Loucy (cell line): ENCODE results near the gene C2CD5.
"Not testable (repeated sequence)": the region's sequence is repeated elsewhere in the genome, so short reads cannot be mapped to it uniquely, and the experiment has no call there.

ENCODE experiments used
- H2AFZ ChIP-seq: fragments of 200-600 bp; sonication (generic); 2 replicates; pipeline ENCODE4 v1.6.0; 2016; ENCODE audit warnings: antibody characterized with exemption, mild to moderate bottlenecking, low read length, moderate library complexity
- H3F3A ChIP-seq: fragments of 200-600 bp; 2 replicates; pipeline ENCODE4 v1.6.0; 2016; ENCODE audit warnings: antibody characterized with exemption, low read depth, mild to moderate bottlenecking
- H3K27me3 ChIP-seq: fragments of 200-600 bp; sonication (generic); 2 replicates; pipeline ENCODE4 v1.6.1; 2014; ENCODE audit warnings: low read length, mild to moderate bottlenecking; ENCODE audit not compliant: insufficient read depth, poor library complexity, severe bottlenecking
- H3K36me3 ChIP-seq: fragments of 200-600 bp; sonication (generic); 2 replicates; pipeline ENCODE4 v1.6.1; 2016; ENCODE audit warnings: low read length; ENCODE audit not compliant: insufficient read depth
- H3K4me1 ChIP-seq: fragments of 200-600 bp; sonication (generic); 2 replicates; pipeline ENCODE4 v1.5.1; 2014; ENCODE audit warnings: low read length, mild to moderate bottlenecking; ENCODE audit not compliant: insufficient read depth, poor library complexity, severe bottlenecking
- H3K4me2 ChIP-seq: fragments of 200-600 bp; sonication (generic); 2 replicates; pipeline ENCODE4 v1.6.0; 2014; ENCODE audit warnings: antibody characterized with exemption, low read length, low read depth, mild to moderate bottlenecking; ENCODE audit not compliant: poor library complexity, severe bottlenecking
- H3K4me3 ChIP-seq: fragments of 200-600 bp; sonication (generic); 2 replicates; pipeline ENCODE4 v1.5.1; 2014; ENCODE audit warnings: low read length, mild to moderate bottlenecking, mixed read lengths; ENCODE audit not compliant: poor library complexity, severe bottlenecking
- H3K79me2 ChIP-seq: fragments of 200-600 bp; sonication (generic); 2 replicates; pipeline ENCODE4 v1.6.1; 2014; ENCODE audit warnings: low read length; ENCODE audit not compliant: insufficient read depth
- H3K9ac ChIP-seq: fragments of 200-600 bp; sonication (generic); 2 replicates; pipeline ENCODE4 v1.6.0; 2014; ENCODE audit warnings: mild to moderate bottlenecking, low read depth, low read length, moderate library complexity; ENCODE audit not compliant: poor library complexity, severe bottlenecking
- H3K9me2 ChIP-seq: fragments of 200-600 bp; sonication (generic); replicated peaks from 2 replicates; pipeline ENCODE4 v1.6.1; 2016; ENCODE audit warnings: low read depth, low read length, mixed read lengths
- H3K9me3 ChIP-seq: fragments of 200-600 bp; sonication (generic); 2 replicates; pipeline ENCODE4 v1.6.1; 2014; ENCODE audit warnings: mild to moderate bottlenecking, antibody characterized with exemption, low read length, low read depth; ENCODE audit not compliant: insufficient read depth
- H4K20me1 ChIP-seq: fragments of 200-600 bp; sonication (generic); 2 replicates; pipeline ENCODE4 v1.6.0; 2014; ENCODE audit warnings: antibody characterized with exemption, low read length, mild to moderate bottlenecking; ENCODE audit not compliant: insufficient read depth, poor library complexity, severe bottlenecking
- CTCF ChIP-seq: fragments of 200-600 bp; sonication (generic); conservative IDR thresholded peaks from 2 replicates; pipeline ENCODE4 v1.5.1; 2014; ENCODE audit warnings: mild to moderate bottlenecking, antibody characterized with exemption, low read length
- EZH2phosphoT487 ChIP-seq: fragments of 200-600 bp; IDR thresholded peaks from 2 replicates; pipeline ENCODE4 v1.6.1; 2018; ENCODE audit warnings: antibody characterized with exemption, mild to moderate bottlenecking, moderate library complexity, borderline replicate concordance

The C2CD5 gene

GRCh38 chr12:22447223-22447622 lies 97.1 kb downstream of the C2CD5 start:
- no peak overlapping the region for H2AFZ ChIP-seq
- H3K9me3 ChIP-seq, result no peaks in the 10 kb centered on the region
- TF ChIP-seq EZH2phosphoT487 (no peak), CTCF (no peak)
- H4K20me1 ChIP-seq, result no peaks in the 10 kb centered on the region
- no peaks in the 10 kb centered on the region for H3K27me3 ChIP-seq
- H3K9ac ChIP-seq, result no peak overlapping the region
- no peak overlapping the region for H3K4me3 ChIP-seq
- no peaks in the 10 kb centered on the region for H3K9me2 ChIP-seq
- H3K79me2 ChIP-seq, result no peaks in the 10 kb centered on the region
- no peaks in the 10 kb centered on the region for H3F3A ChIP-seq
- H3K4me2 ChIP-seq, result no peak overlapping the region
- H3K36me3 ChIP-seq, result no peaks in the 10 kb centered on the region
- H3K4me1 ChIP-seq, result no peaks in the 10 kb centered on the region

- not testable (repeated sequence) for H3K4me3 ChIP-seq, H3K9me2 ChIP-seq, H3K9ac ChIP-seq, H3K4me2 ChIP-seq, H3K79me2 ChIP-seq, H3K36me3 ChIP-seq, H3K4me1 ChIP-seq, H4K20me1 ChIP-seq, H2AFZ ChIP-seq, H3K9me3 ChIP-seq, H3F3A ChIP-seq, H3K27me3 ChIP-seq
These were observed 100.1 kb downstream of the C2CD5 start for GRCh38 chr12:22444317-22444665.

GRCh38 chr12:22443379-22444316 lies 100.7 kb downstream of the C2CD5 start:
- no peak overlapping the region for H3K9ac ChIP-seq
- H4K20me1 ChIP-seq, result no peaks in the 10 kb centered on the region
- no peaks in the 10 kb centered on the region for H3F3A ChIP-seq
- H3K4me3 ChIP-seq, result no peak overlapping the region
- H3K9me3 ChIP-seq, result no peaks in the 10 kb centered on the region
- no peaks in the 10 kb centered on the region for H3K9me2 ChIP-seq
- no peaks in the 10 kb centered on the region for H3K27me3 ChIP-seq
- no peaks in the 10 kb centered on the region for H3K36me3 ChIP-seq
- H3K79me2 ChIP-seq, result no peaks in the 10 kb centered on the region
- TF ChIP-seq CTCF, result peak; percentile 89
- TF ChIP-seq EZH2phosphoT487, result no peak
- no peaks in the 10 kb centered on the region for H3K4me1 ChIP-seq
- no peak overlapping the region for H3K4me2 ChIP-seq
- H2AFZ ChIP-seq, result 0 out of 2 replicates have a peak overlapping the region, but pooled peaks have one; percentile 9
